ENCODE results near the gene NFE2. TPM values are rescaled to one million over a fixed set of nuclear protein-coding genes. Genes with fewer than 3 reads are reported as not detected.

NFE2 gene
- total RNA-seq, 2 experiments from 2014 or later = not detected

DNA sequence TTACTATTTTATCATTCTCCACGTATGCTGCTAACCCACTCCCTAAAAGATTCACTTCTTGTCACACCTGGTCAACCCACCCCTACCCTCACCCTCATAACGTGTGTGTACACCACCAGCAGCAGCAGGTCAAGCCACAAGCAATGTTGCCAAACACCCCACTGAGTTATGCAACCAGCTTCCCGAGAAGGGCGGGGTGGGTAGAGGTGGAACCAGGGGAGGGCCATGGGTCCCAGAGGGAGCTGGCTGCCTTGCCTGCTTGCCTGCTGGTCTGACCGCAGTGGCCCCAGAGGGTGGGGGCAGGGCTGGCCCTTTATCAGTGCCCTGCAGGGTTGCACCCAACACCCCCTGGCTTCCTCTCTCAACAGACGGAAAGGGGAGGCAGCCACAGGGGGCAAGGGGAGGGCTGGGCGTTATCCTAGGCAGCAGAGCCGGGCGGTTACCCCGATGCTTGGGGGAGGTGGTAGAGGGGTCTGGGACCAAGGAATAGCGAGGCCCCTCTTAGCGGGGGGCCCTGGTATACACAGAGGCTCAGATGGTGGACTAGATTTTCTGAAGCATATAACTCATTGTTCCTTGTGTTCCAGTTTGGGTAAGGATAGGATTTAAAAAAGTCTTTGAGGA is 3.5 kb upstream of the NFE2 start:
- no peak overlapping the region for H3K4me3 Mint-ChIP-seq
- peak; percentile 43 for ATAC-seq
- POLR2A ChIA-PET = no interaction called here
- no peaks in the 10 kb centered on the region for H3K9me3 Mint-ChIP-seq (ENCODE audit: insufficient read depth)
- H3K4me1 Mint-ChIP-seq (ENCODE audit: low read depth) = peaks cover 44% of the 10 kb centered on the region
- DNase-seq = peak; percentile 34
- peak overlapping the region; percentile 20 for H3K27ac Mint-ChIP-seq
- CTCF ChIA-PET = interaction anchor here (0.6 to 3.5 kb wide), 2 partner anchors 9 to 10 kb away, joined by 4 to 17 read pairs; no protein-coding TSS in a partner anchor
- H3K27me3 Mint-ChIP-seq (ENCODE audit: low read depth) = peaks cover 50% of the 10 kb centered on the region
- H3K36me3 Mint-ChIP-seq (ENCODE audit: low read depth) = no peaks in the 10 kb centered on the region

DNA sequence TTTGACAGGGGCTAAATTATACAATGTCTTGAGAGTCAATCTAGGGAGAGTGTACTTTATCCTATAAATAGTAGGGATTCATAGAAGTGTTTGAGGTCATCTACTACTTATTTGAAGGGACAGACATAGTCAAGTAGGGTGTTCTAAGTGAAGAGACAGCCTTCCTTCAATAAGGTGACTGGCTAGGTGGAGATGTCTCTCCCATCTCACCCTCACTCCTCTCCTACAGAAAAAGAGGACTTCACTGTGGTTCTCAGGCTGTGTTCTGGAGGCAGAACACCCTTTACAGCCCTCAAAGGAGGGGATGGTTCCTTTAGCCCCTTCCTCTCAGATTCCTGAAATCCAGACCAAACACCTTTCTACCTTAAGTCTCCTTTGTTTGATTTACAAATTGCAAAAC is 2.8 kb upstream of the NFE2 start:
- Mint-ChIP-seq H3K9me3 (ENCODE audit: insufficient read depth) (no peaks in the 10 kb centered on the region), H3K36me3 (ENCODE audit: low read depth) (no peaks in the 10 kb centered on the region), H3K4me3 (no peak overlapping the region), H3K4me1 (ENCODE audit: low read depth) (peaks cover 44% of the 10 kb centered on the region), H3K27ac (no peak overlapping the region), H3K27me3 (ENCODE audit: low read depth) (peaks cover 56% of the 10 kb centered on the region)
- POLR2A ChIA-PET = no interaction called here
- DNase-seq (no peak), ATAC-seq (no peak)
- CTCF ChIA-PET = interaction anchor here (0.6 kb wide), 1 partner anchor 9 kb away, joined by 4 read pairs; no protein-coding TSS in a partner anchor

GRCh38 chr12:54301428-54302048 is 723 bp upstream of the NFE2 start:
- Mint-ChIP-seq H3K4me3 (no peak overlapping the region), H3K27me3 (ENCODE audit: low read depth) (peaks cover 66% of the 10 kb centered on the region), H3K36me3 (ENCODE audit: low read depth) (no peaks in the 10 kb centered on the region), H3K4me1 (ENCODE audit: low read depth) (peaks cover 37% of the 10 kb centered on the region), H3K27ac (no peak overlapping the region), H3K9me3 (ENCODE audit: insufficient read depth) (no peaks in the 10 kb centered on the region)
- CTCF ChIA-PET = interaction anchor here (0.7 to 2.7 kb wide), 7 partner anchors 20 to 79 kb away, joined by 3 to 14 read pairs (median 4); partner anchors contain the start of gene COPZ1
- ATAC-seq = no peak
- no peak for DNase-seq
- POLR2A ChIA-PET = interaction anchor here (1.1 kb wide), 1 partner anchor 21 kb away, joined by 3 read pairs; the partner anchor contains the start of genes CBX5 and HNRNPA1

DNA sequence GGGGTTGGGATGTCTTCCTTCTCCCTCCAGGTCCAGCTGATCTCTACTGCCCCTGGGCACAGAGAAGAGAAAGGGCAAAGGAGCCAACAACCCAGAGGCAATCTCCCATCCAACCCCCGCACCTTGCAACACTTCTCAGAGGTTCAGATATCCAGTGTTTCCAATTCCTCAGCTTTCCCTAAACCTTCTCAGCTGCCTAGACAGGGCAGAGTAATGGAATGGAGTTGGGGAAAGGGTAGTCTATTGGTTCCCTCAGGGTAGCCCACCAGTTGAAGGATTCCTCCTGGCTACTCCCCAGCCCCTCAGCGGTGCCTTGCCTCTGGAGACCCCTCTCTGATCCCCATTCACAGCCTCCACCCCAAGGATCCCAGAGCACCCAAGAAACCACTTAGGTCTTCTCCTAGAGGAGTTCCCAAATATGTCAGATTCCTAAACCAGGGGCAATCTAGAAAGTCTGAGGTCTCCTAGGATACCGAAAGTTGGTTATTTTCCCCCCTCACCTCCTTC is 537 bp downstream of the NFE2 start:
- POLR2A ChIA-PET = interaction anchor here (0.9 kb wide), 1 partner anchor 17 kb away, joined by 4 read pairs; no protein-coding TSS in a partner anchor
- Mint-ChIP-seq H3K4me3 (no peak overlapping the region), H3K4me1 (ENCODE audit: low read depth) (peaks cover 37% of the 10 kb centered on the region), H3K9me3 (ENCODE audit: insufficient read depth) (no peaks in the 10 kb centered on the region), H3K27me3 (ENCODE audit: low read depth) (peaks cover 67% of the 10 kb centered on the region), H3K36me3 (ENCODE audit: low read depth) (no peaks in the 10 kb centered on the region), H3K27ac (no peak overlapping the region)
- ATAC-seq (no peak), DNase-seq (no peak)
- CTCF ChIA-PET = interaction anchor here (1.2 to 2.8 kb wide), 6 partner anchors 24 to 84 kb away, joined by 3 to 14 read pairs (median 7); partner anchors contain the start of gene COPZ1

- CTCF ChIA-PET = interaction anchor here (0.9 to 2.8 kb wide), 10 partner anchors 13 to 100 kb away, joined by 3 to 14 read pairs (median 5); partner anchors contain the start of gene COPZ1
- DNase-seq (no peak), ATAC-seq (no peak)
- Mint-ChIP-seq H3K9me3 (ENCODE audit: insufficient read depth) (no peaks in the 10 kb centered on the region), H3K27ac (no peak overlapping the region), H3K36me3 (ENCODE audit: low read depth) (no peaks in the 10 kb centered on the region), H3K27me3 (ENCODE audit: low read depth) (peaks cover 66% of the 10 kb centered on the region), H3K4me1 (ENCODE audit: low read depth) (peaks cover 36% of the 10 kb centered on the region), H3K4me3 (no peak overlapping the region)
- POLR2A ChIA-PET = interaction anchor here (0.6 to 0.9 kb wide), 2 partner anchors 16 to 20 kb away, joined by 3 to 4 read pairs; partner anchors contain the start of gene CBX5
Observed at GRCh38 chr12:54299515-54300224, 1.1 kb downstream of the NFE2 start.

DNA sequence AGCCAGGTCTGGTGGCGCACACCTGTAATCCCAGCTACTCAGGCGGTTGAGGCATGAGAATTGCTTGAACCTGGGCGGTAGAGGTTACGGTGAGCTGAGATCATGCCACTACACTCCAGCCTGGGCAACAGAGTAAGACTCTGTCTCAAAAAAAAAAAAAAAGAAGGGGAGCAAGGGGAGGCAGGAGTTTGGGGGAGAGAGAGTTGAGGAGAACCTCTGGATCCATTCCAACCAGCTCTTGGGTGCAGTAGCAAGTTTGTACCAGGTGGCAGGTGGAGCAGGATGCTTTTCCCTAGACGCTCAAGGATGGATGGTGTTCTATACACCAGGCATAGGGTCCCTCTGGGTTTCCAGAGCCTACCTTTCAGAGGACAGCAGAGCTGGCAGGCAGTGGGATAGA is 1.9 kb downstream of the NFE2 start:
- ChIA-PET POLR2A (no interaction called here), CTCF (interaction anchor here (0.9 to 2.8 kb wide), 12 partner anchors 12 to 101 kb away, joined by 3 to 14 read pairs (median 4); partner anchors contain the start of gene COPZ1)
- Mint-ChIP-seq H3K4me3 (no peak overlapping the region), H3K9me3 (ENCODE audit: insufficient read depth) (no peaks in the 10 kb centered on the region), H3K4me1 (ENCODE audit: low read depth) (peaks cover 28% of the 10 kb centered on the region), H3K27me3 (ENCODE audit: low read depth) (peaks cover 58% of the 10 kb centered on the region), H3K36me3 (ENCODE audit: low read depth) (no peaks in the 10 kb centered on the region), H3K27ac (no peak overlapping the region)
- no peak for ATAC-seq
- DNase-seq = no peak

GRCh38 chr12:54296393-54297099 is 4.3 kb downstream of the NFE2 start:
- no peak for DNase-seq
- Mint-ChIP-seq H3K4me1 (ENCODE audit: low read depth) (peaks cover 21% of the 10 kb centered on the region), H3K36me3 (ENCODE audit: low read depth) (no peaks in the 10 kb centered on the region), H3K9me3 (ENCODE audit: insufficient read depth) (no peaks in the 10 kb centered on the region), H3K27me3 (ENCODE audit: low read depth) (peaks cover 40% of the 10 kb centered on the region), H3K27ac (peak overlapping the region; percentile 13), H3K4me3 (no peak overlapping the region)
- ChIA-PET CTCF (interaction anchor here (0.7 to 6.7 kb wide), 9 partner anchors 12 to 103 kb away, joined by 3 to 77 read pairs (median 33); partner anchors contain the start of gene COPZ1), POLR2A (no interaction called here)
- no peak for ATAC-seq

DNA sequence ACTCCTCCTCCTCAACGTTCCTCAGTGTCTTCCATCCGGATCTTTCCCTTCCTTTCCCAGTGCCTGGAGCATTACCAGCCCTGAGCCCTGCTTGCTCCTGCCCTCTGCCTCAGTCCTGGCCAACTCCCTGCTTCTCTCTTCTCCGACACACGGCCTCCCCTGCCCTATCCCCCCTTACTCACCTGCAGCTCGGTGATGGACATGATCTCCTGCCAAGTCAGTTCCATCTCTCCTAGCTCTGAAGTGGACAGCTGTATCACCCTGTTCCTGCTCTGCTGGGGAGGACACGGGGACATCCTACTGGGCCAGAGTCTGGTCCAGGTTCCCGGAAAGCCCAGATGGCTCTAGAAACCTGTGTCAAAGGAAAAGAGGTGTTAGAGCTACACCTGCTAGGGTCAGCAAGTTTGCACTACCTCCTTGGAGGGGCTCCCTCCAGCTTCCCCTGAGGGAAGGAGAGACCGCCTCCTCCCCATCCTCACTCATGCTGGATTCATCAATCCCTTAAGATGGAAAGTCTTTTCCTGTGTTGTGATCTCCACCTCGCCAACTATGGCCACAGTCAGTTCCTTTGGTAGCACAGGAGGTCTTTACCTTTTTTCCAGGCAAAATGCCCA is 5.8 kb downstream of the NFE2 start:
- CTCF ChIA-PET = interaction anchor here (0.9 to 6.7 kb wide), 21 partner anchors 9 to 109 kb away, joined by 3 to 77 read pairs (median 6); partner anchors contain the start of genes CBX5, COPZ1 and HNRNPA1
- DNase-seq (no peak), ATAC-seq (no peak)
- H3K27me3 Mint-ChIP-seq (ENCODE audit: low read depth) = peaks cover 25% of the 10 kb centered on the region
- no peaks in the 10 kb centered on the region for H3K36me3 Mint-ChIP-seq (ENCODE audit: low read depth)
- H3K27ac Mint-ChIP-seq = no peak overlapping the region
- no peaks in the 10 kb centered on the region for H3K9me3 Mint-ChIP-seq (ENCODE audit: insufficient read depth)
- POLR2A ChIA-PET = interaction anchor here (0.9 to 1.5 kb wide), 2 partner anchors 9 to 15 kb away, joined by 3 to 5 read pairs; partner anchors contain the start of genes CBX5 and HNRNPA1
- peaks cover 11% of the 10 kb centered on the region for H3K4me1 Mint-ChIP-seq (ENCODE audit: low read depth)
- no peak overlapping the region for H3K4me3 Mint-ChIP-seq

DNA sequence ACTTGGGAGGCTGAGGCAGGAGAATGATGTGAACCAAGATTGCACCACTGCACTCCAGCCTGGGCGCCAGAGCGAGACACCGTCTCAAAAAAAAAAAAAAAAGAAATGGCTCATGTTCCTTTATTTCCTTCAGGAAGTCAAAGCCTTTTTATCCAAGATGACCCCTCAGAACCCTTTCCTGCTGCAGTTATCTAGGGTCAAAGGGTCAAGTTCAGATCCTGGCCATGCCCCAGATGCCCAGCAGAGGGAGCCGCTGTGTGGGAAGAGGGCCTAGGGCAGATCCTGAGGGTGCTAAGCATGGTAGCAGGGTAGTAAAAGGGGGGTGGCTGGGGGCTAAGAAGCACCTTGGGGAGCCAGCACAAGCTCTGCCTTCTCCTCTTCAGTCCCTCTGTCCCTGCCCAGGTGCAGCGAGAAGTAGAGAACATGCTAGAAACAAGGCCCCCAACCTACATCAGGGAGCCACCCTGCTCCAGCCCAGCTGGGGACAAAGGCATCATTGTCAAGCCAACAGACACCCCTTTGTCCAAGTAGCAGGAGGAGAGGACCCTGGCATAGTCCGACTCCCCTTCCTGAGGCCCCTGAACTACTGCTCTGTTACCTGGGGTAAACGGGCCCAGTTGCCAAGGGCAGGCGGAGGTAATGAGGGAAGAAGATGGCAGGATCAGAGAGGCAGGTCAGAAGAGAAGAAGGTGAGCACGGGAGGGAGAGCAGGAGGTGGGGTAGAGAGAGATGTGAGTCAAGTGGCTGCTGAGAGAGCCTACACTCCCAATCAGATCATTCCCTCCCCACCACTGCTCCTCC is 6.5 kb downstream of the NFE2 start:
- Mint-ChIP-seq H3K4me1 (ENCODE audit: low read depth) (peaks cover 5% of the 10 kb centered on the region), H3K36me3 (ENCODE audit: low read depth) (no peaks in the 10 kb centered on the region), H3K27me3 (ENCODE audit: low read depth) (peaks cover 18% of the 10 kb centered on the region), H3K4me3 (no peak overlapping the region), H3K9me3 (ENCODE audit: insufficient read depth) (no peaks in the 10 kb centered on the region), H3K27ac (no peak overlapping the region)
- DNase-seq (peak; percentile 76), ATAC-seq (peak; percentile 58)
- POLR2A ChIA-PET = interaction anchor here (1.5 kb wide), 1 partner anchor 8 kb away, joined by 5 read pairs; no protein-coding TSS in a partner anchor
- CTCF ChIA-PET = interaction anchor here (0.8 to 6.7 kb wide), 27 partner anchors 10 to 122 kb away, joined by 3 to 77 read pairs (median 5); partner anchors contain the start of genes CBX5, COPZ1 and HNRNPA1

- Mint-ChIP-seq H3K27ac (no peak overlapping the region), H3K9me3 (ENCODE audit: insufficient read depth) (no peaks in the 10 kb centered on the region), H3K4me3 (no peak overlapping the region), H3K4me1 (ENCODE audit: low read depth) (peaks cover 3% of the 10 kb centered on the region), H3K27me3 (ENCODE audit: low read depth) (peaks cover 9% of the 10 kb centered on the region), H3K36me3 (ENCODE audit: low read depth) (peaks cover 5% of the 10 kb centered on the region)
- ChIA-PET CTCF (interaction anchor here (0.8 to 6.7 kb wide), 17 partner anchors 8 to 146 kb away, joined by 3 to 77 read pairs (median 10); partner anchors contain the start of genes CBX5, COPZ1 and HNRNPA1), POLR2A (interaction anchor here (1.1 to 4.8 kb wide), 2 partner anchors 12 to 67 kb away, joined by 4 to 40 read pairs; partner anchors contain the start of genes CBX5 and HNRNPA1)
- DNase-seq (no peak), ATAC-seq (no peak)
Observed at GRCh38 chr12:54292931-54293241, 7.9 kb downstream of the NFE2 start.

All from activated CD8-positive, alpha-beta T cell treated with anti-CD3 and anti-CD28 coated beads, Interleukin-2, amount 10 ng/mL, durations not matched to agents 7 days and 5 days (primary cell).